HepG2 (cell line): ENCODE results near the gene HENMT1. TPM values are rescaled to one million over a fixed set of nuclear protein-coding genes. Genes with fewer than 3 reads are reported as not detected.

ENCODE experiments used
- ARNTL ChIP-seq: sonication (generic); formaldehyde crosslinking; IDR thresholded peaks from 2 replicates; pipeline ENCODE4 v1.4.0; 2020; ENCODE audit warnings: mild to moderate bottlenecking, missing genetic modification reagents
- ATM ChIP-seq: fragments of 450-650 bp; IDR thresholded peaks from 2 replicates; pipeline ENCODE4 v1.7.1; 2017; ENCODE audit warnings: mild to moderate bottlenecking, borderline replicate concordance
- CBX5 ChIP-seq: sonication (generic); formaldehyde crosslinking; IDR thresholded peaks from 2 replicates; pipeline ENCODE4 v1.4.0; 2020; ENCODE audit warnings: missing genetic modification reagents, borderline replicate concordance
- FLYWCH1 ChIP-seq: sonication (generic); formaldehyde crosslinking; IDR thresholded peaks from 2 replicates; pipeline ENCODE4 v1.8.1; 2023; ENCODE audit warnings: mild to moderate bottlenecking, missing genetic modification reagents
- FOXO1 ChIP-seq: sonication (generic); formaldehyde crosslinking; IDR thresholded peaks from 2 replicates; pipeline ENCODE4 v1.4.0; 2020; ENCODE audit warnings: missing genetic modification reagents
- HIC2 ChIP-seq: sonication (generic); formaldehyde crosslinking; IDR thresholded peaks from 2 replicates; pipeline ENCODE4 v1.9.0; 2022; ENCODE audit warnings: low read depth, missing genetic modification reagents
- HMG20B ChIP-seq: conservative IDR thresholded peaks from 2 replicates; pipeline ENCODE4 v1.6.1; 2016; ENCODE audit warnings: missing genetic modification reagents, missing compliant biosample characterization
- ISL2 ChIP-seq: sonication (generic); formaldehyde crosslinking; IDR thresholded peaks from 2 replicates; pipeline ENCODE4 v1.5.0; 2020; ENCODE audit warnings: missing genetic modification reagents
- KDM5B ChIP-seq: sonication (generic); formaldehyde crosslinking; IDR thresholded peaks from 2 replicates; pipeline ENCODE4 v1.4.0; 2020; ENCODE audit warnings: missing genetic modification reagents, mild to moderate bottlenecking, borderline replicate concordance
- MIER2 ChIP-seq: IDR thresholded peaks from 2 replicates; pipeline ENCODE4 v1.6.1; 2016; ENCODE audit warnings: missing biosample characterization, missing genetic modification reagents
- MIXL1 ChIP-seq: IDR thresholded peaks from 2 replicates; pipeline ENCODE4 v1.6.1; 2016
- RFXANK ChIP-seq: IDR thresholded peaks from 2 replicates; pipeline ENCODE4 v1.6.1; 2016
- SAP130 ChIP-seq: IDR thresholded peaks from 2 replicates; pipeline ENCODE4 v1.6.1; 2016; ENCODE audit warnings: low read depth
- TCF7 ChIP-seq: sonication (generic); IDR thresholded peaks from 2 replicates; pipeline ENCODE4 v1.6.1; 2016; ENCODE audit warnings: antibody characterized with exemption, low read depth
- TEAD2 ChIP-seq: sonication (generic); formaldehyde crosslinking; IDR thresholded peaks from 2 replicates; pipeline ENCODE4 v1.9.0; 2021; ENCODE audit warnings: missing genetic modification reagents
- TEAD3 ChIP-seq: optimal IDR thresholded peaks from 2 replicates; pipeline ENCODE3; 2016; ENCODE audit warnings: borderline replicate concordance
- THYN1 ChIP-seq: sonication (generic); formaldehyde crosslinking; IDR thresholded peaks from 2 replicates; pipeline ENCODE4 v1.8.1; 2023; ENCODE audit warnings: low read depth, mild to moderate bottlenecking, moderate library complexity, missing genetic modification reagents, borderline replicate concordance
- ZNF251 ChIP-seq: sonication (generic); formaldehyde crosslinking; IDR thresholded peaks from 2 replicates; pipeline ENCODE4 v1.9.0; 2021; ENCODE audit warnings: mild to moderate bottlenecking, missing genetic modification reagents
- ZNF331 ChIP-seq: sonication (generic); formaldehyde crosslinking; IDR thresholded peaks from 2 replicates; pipeline ENCODE4 v1.4.0; 2020; ENCODE audit warnings: missing genetic modification reagents
- ZNF34 ChIP-seq: sonication (generic); formaldehyde crosslinking; IDR thresholded peaks from 2 replicates; pipeline ENCODE4 v1.4.0; 2020; ENCODE audit warnings: mild to moderate bottlenecking, missing genetic modification reagents, borderline replicate concordance
- ZNF343 ChIP-seq: sonication (generic); formaldehyde crosslinking; IDR thresholded peaks from 2 replicates; pipeline ENCODE4 v1.4.0; 2020; ENCODE audit warnings: mild to moderate bottlenecking, missing genetic modification reagents
- ZNF710 ChIP-seq: sonication (generic); formaldehyde crosslinking; IDR thresholded peaks from 2 replicates; pipeline ENCODE4 v1.5.0; 2020; ENCODE audit warnings: mild to moderate bottlenecking, missing genetic modification reagents, borderline replicate concordance
- ZNF724P ChIP-seq: sonication (generic); formaldehyde crosslinking; IDR thresholded peaks from 2 replicates; pipeline ENCODE4 v1.8.0; 2022; ENCODE audit warnings: missing genetic modification reagents, borderline replicate concordance
- ZNF772 ChIP-seq: sonication (generic); formaldehyde crosslinking; IDR thresholded peaks from 2 replicates; pipeline ENCODE4 v1.5.0; 2020; ENCODE audit warnings: mild to moderate bottlenecking, missing genetic modification reagents
- ZNF788 ChIP-seq: sonication (generic); formaldehyde crosslinking; IDR thresholded peaks from 2 replicates; pipeline ENCODE4 v1.5.0; 2020; ENCODE audit warnings: mild to moderate bottlenecking, missing genetic modification reagents, borderline replicate concordance
- polyA plus RNA-seq, 8 experiments: library from polyadenylated mRNA; depleted of rRNA in 3 of 8; stranded (reverse) in 7 of 8; unstranded in 1 of 8; fragments of >200 nt; fragmentation: Illumina TruSeq in 4 of 8; extraction: Trizol in 4 of 8; gene quantifications; 2 replicates each; pipeline versions ENCODE4 v1.2.1 to v1.2.3, GENCODE V29; 2011 to 2016; ENCODE audit warnings: low read depth in 4 of 8, missing spikeins in 1 of 8, mixed read lengths in 1 of 8; ENCODE audit not compliant: insufficient read depth in 1 of 8
- total RNA-seq, 5 experiments: library from RNA; depleted of rRNA; stranded (reverse); fragments of >200 nt; fragmentation: Illumina TruSeq; extraction: Trizol; gene quantifications; 2 replicates each; pipeline ENCODE4 v1.2.3, GENCODE V29; 2016; ENCODE audit warnings: low read depth in 1 of 5
- TF ChIP-seq, protein P1 (sequence below): IDR thresholded peaks from 2 replicates; pipeline ENCODE4 v1.6.1; 2016; ENCODE audit warnings: missing genetic modification reagents, missing compliant biosample characterization
- TF ChIP-seq, protein P2 (sequence below): sonication (generic); formaldehyde crosslinking; IDR thresholded peaks from 2 replicates; pipeline ENCODE4 v1.8.0; 2022; ENCODE audit warnings: mild to moderate bottlenecking, missing genetic modification reagents, moderate library complexity

Gene HENMT1
- total and polyA plus RNA-seq, 2 of the 13 experiments (the other 11 are each of a cell fraction or from before 2014, with no cell fraction given) = not detected

DNA sequence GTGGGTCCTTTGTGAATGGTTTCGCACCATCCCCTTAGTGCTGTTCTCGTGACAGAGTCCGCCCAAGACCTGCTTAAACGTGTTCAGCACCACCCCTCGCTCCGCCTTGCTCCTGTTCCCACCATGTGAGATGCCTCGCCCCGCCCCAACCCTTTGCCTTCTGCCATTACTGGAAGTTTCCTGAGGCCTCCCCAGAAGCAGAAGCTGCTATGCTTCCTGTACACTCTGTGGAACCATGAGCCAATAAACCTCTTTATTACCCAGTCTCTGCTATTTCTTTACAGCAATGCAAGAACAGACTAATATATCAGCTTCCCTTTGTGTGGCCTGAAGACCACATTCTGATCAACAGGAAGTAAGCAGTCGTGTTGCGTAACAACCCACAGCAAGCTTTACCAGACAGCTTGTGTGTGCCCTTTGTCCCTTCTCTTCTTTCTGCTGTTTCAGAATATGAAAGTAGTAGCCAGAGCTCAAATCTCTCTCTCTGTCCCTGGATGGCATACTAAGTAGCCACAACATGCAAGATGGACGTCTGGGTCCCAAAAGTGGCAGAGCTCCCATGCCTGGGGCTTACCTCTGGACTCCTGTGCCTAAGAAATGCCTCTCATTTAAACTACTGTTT, 14.1 kb downstream of the HENMT1 start (continued):
- TF ChIP-seq HIC2 (CRISPR knock-in tag) (no peak), ATM (no peak), RFXANK (no peak), MIXL1 (CRISPR knock-in tag) (peak; percentile 45; the same call in 1 of the 2 replicates), SAP130 (CRISPR knock-in tag) (peak; percentile 77), ZNF34 (CRISPR knock-in tag) (no peak), ZNF331 (CRISPR knock-in tag) (peak; percentile 89), ZNF710 (CRISPR knock-in tag) (peak; percentile 65; the same call in 1 of the 2 replicates), ARNTL (CRISPR knock-in tag) (no peak), CBX5 (peak; percentile 79; the same call in 1 of the 2 replicates), ZNF788 (CRISPR knock-in tag) (peak; percentile 55; the same call in 1 of the 2 replicates), MIER2 (CRISPR knock-in tag) (0 out of 2 replicates have a peak, but pooled peaks have one; percentile 79), FOXO1 (CRISPR knock-in tag) (peak; percentile 97), ZNF724P (0 out of 2 replicates have a peak, but pooled peaks have one; percentile 48), TEAD3 (CRISPR knock-in tag) (peak; percentile 62), HMG20B (CRISPR knock-in tag) (no peak), TEAD2 (CRISPR knock-in tag) (no peak), ZNF772 (peak; percentile 83), ZNF343 (CRISPR knock-in tag) (no peak), FLYWCH1 (CRISPR knock-in tag) (no peak), ISL2 (CRISPR knock-in tag) (no peak), THYN1 (CRISPR knock-in tag) (no peak), KDM5B (CRISPR knock-in tag) (no peak), TCF7 (no peak), ZNF251 (CRISPR knock-in tag) (no peak)
- TF ChIP-seq, protein P1, sequence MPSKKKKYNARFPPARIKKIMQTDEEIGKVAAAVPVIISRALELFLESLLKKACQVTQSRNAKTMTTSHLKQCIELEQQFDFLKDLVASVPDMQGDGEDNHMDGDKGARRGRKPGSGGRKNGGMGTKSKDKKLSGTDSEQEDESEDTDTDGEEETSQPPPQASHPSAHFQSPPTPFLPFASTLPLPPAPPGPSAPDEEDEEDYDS (CRISPR knock-in tag) = peak; percentile 56; the same call in 1 of the 2 replicates
- TF ChIP-seq, protein P2, sequence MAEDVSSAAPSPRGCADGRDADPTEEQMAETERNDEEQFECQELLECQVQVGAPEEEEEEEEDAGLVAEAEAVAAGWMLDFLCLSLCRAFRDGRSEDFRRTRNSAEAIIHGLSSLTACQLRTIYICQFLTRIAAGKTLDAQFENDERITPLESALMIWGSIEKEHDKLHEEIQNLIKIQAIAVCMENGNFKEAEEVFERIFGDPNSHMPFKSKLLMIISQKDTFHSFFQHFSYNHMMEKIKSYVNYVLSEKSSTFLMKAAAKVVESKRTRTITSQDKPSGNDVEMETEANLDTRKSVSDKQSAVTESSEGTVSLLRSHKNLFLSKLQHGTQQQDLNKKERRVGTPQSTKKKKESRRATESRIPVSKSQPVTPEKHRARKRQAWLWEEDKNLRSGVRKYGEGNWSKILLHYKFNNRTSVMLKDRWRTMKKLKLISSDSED (CRISPR knock-in tag) = no peak
